Endothelial cell of umbilical vein (primary cell): Measurements from ENCODE around the gene KCNQ1OT1. TPM values are rescaled to one million over a fixed set of nuclear protein-coding genes. Genes with fewer than 3 reads are reported as not detected.

Experiments
- BruUV-seq: library from RNA; stranded (reverse); fragments of 400-500 nt; replicated peaks from 2 replicates; lab custom pipeline; 2021; lab: Mats Ljungman, UMichigan
- CTCF ChIA-PET: fragments of 300-600, 350-600 bp; sonication (Branson Sonifier 250); formaldehyde crosslinking; loops from one replicate; lab custom pipeline; 2021; ENCODE audit warnings: antibody characterized with exemption, inconsistent platforms; lab: Charles Lee
- POLR2A ChIA-PET: fragments of 300-600, 350-600 bp; sonication (Branson Sonifier 250); formaldehyde crosslinking; loops from one replicate; lab custom pipeline; 2021; ENCODE audit warnings: antibody characterized with exemption, inconsistent platforms; lab: Charles Lee
- DNase-seq: peaks from one replicate; pipeline ENCODE4 v3.0.0-alpha.2; 2011; ENCODE audit warnings: low read depth, low spot score
- FAIRE-seq: peaks from 2 replicates; lab custom pipeline; 2011; peaks lifted over from hg19 to GRCh38; lab: Jason Lieb, UNC
- H2AFZ ChIP-seq: 2 replicates; pipeline ENCODE4 v1.6.0; 2012; ENCODE audit warnings: low read depth, low read length, control low read depth, inconsistent platforms
- H3K27ac ChIP-seq: 2 replicates; pipeline ENCODE4 v1.5.1; 2011; ENCODE audit warnings: low read depth, mild to moderate bottlenecking, control low read depth, low read length, moderate library complexity; ENCODE audit not compliant: insufficient read depth
- H3K27me3 ChIP-seq, 2 experiments: 2 replicates each; pipeline versions ENCODE4 v1.6.0 to v1.6.1; 2011; ENCODE audit warnings: low read length in 2 of 2, mixed read lengths in 1 of 2; ENCODE audit not compliant: control insufficient read depth in 2 of 2, insufficient read depth in 2 of 2
- H3K36me3 ChIP-seq, 2 experiments: 2 replicates in 1 of 2; 3 replicates in 1 of 2; pipeline ENCODE4 v1.5.1; 2011; ENCODE audit warnings: low read length in 2 of 2, mild to moderate bottlenecking in 1 of 2, moderate library complexity in 1 of 2; ENCODE audit not compliant: control insufficient read depth in 2 of 2, insufficient read depth in 2 of 2; ENCODE audit errors: extremely low read depth in 1 of 2
- H3K4me1 ChIP-seq: 3 replicates; pipeline ENCODE4 v1.5.1; 2011; ENCODE audit warnings: mild to moderate bottlenecking, low read length; ENCODE audit not compliant: control insufficient read depth, insufficient read depth; ENCODE audit errors: extremely low read depth
- H3K4me2 ChIP-seq: 2 replicates; pipeline ENCODE4 v1.6.1; 2011; ENCODE audit warnings: low read length, control low read depth, mixed read lengths; ENCODE audit not compliant: insufficient read depth
- H3K4me3 ChIP-seq, 3 experiments: fragments of 200-600 bp in 1 of 3; sonication (generic), shearing (Covaris generic) in 1 of 3; replicated peaks in 1 of 3; 2 replicates each; pipeline ENCODE4 v1.5.1; 2011 to 2016; ENCODE audit warnings: control low read depth in 3 of 3, low read length in 3 of 3, mild to moderate bottlenecking in 2 of 3, inconsistent platforms in 1 of 3, low read depth in 1 of 3, moderate library complexity in 1 of 3; ENCODE audit not compliant: insufficient read depth in 1 of 3
- H3K79me2 ChIP-seq: 2 replicates; pipeline ENCODE4 v1.6.0; 2012; ENCODE audit warnings: low read length, inconsistent platforms; ENCODE audit not compliant: control insufficient read depth, insufficient read depth
- H3K9ac ChIP-seq: replicated peaks from 2 replicates; pipeline ENCODE3; 2011; ENCODE audit warnings: low read length, control low read depth; ENCODE audit not compliant: insufficient read depth; ENCODE audit errors: extremely low read depth
- H3K9me1 ChIP-seq: replicated peaks from 3 replicates; pipeline ENCODE4 v1.6.0; 2011; ENCODE audit warnings: mild to moderate bottlenecking, low read length; ENCODE audit not compliant: control insufficient read depth, insufficient read depth; ENCODE audit errors: extremely low read depth
- H3K9me3 ChIP-seq: replicated peaks from 2 replicates; pipeline ENCODE4 v1.5.1; 2012; ENCODE audit warnings: low read length, inconsistent platforms; ENCODE audit not compliant: control insufficient read depth, insufficient read depth
- H4K20me1 ChIP-seq: replicated peaks from 2 replicates; pipeline ENCODE3; 2011; ENCODE audit warnings: mild to moderate bottlenecking, low read length; ENCODE audit not compliant: control insufficient read depth, insufficient read depth; ENCODE audit errors: extremely low read depth
- EZH2 ChIP-seq: IDR thresholded peaks from 2 replicates; pipeline ENCODE4 v1.6.1; 2012; ENCODE audit warnings: borderline replicate concordance, low read depth, mild to moderate bottlenecking, moderate library complexity, low read length, inconsistent platforms; ENCODE audit not compliant: severe bottlenecking
- FOS ChIP-seq: IDR thresholded peaks from 2 replicates; pipeline ENCODE4 v1.6.1; 2011; ENCODE audit warnings: mild to moderate bottlenecking, low read length, moderate library complexity, borderline replicate concordance; ENCODE audit not compliant: insufficient read depth
- GATA2 ChIP-seq: IDR thresholded peaks from 2 replicates; pipeline ENCODE4 v1.7.0; 2011; ENCODE audit warnings: low read depth, mild to moderate bottlenecking, moderate library complexity, mixed read lengths, low read length; ENCODE audit not compliant: insufficient read length, insufficient read depth
- JUN ChIP-seq: IDR thresholded peaks from 2 replicates; pipeline ENCODE4 v1.6.1; 2011; ENCODE audit warnings: borderline replicate concordance, low read depth; ENCODE audit not compliant: insufficient read length, insufficient read depth
- MYC ChIP-seq: IDR thresholded peaks from one replicate; pipeline ENCODE4 v1.6.1; 2011; ENCODE audit warnings: mild to moderate bottlenecking, low read depth, low read length
- POLR2A ChIP-seq: IDR thresholded peaks from 2 replicates; pipeline ENCODE4 v1.6.1; 2012; ENCODE audit warnings: low read depth, mild to moderate bottlenecking, control low read depth, low read length
- POLR2AphosphoS5 ChIP-seq: IDR thresholded peaks from 2 replicates; pipeline ENCODE4 v1.6.1; 2012; ENCODE audit warnings: low read depth, mild to moderate bottlenecking, control low read depth, low read length, moderate library complexity; ENCODE audit not compliant: insufficient read depth
- dilution Hi-C: fragments of 300-500 bp; cut with MboI; formaldehyde crosslinking; loops from one replicate; pipeline ENCODE4 v1.15.0; 2019; ENCODE audit warnings: low sequenced_read_pairs; ENCODE audit not compliant: extremely low pct_ligation_motif_present
- intact Hi-C: fragments of 100-400 bp; cut with micrococcal nuclease; formaldehyde crosslinking; loops from one replicate; pipeline ENCODE4 v1.10.0; 2022
- polyA plus RNA-seq, 4 experiments: library from polyadenylated mRNA; depleted of rRNA in 3 of 4; stranded (reverse) in 3 of 4; unstranded in 1 of 4; fragments of >200 nt; gene quantifications; 2 replicates each; pipeline versions ENCODE4 v1.2.1 to v1.2.3, GENCODE V29; 2011 to 2012; ENCODE audit warnings: missing spikeins in 1 of 4
- total RNA-seq: library from RNA; stranded (reverse); gene quantifications from 2 replicates; pipeline ENCODE4 v1.2.3, GENCODE V29; 2021
- TF ChIP-seq, protein P1 (sequence below): IDR thresholded peaks from 2 replicates; pipeline ENCODE4 v1.6.1; 2011; ENCODE audit not compliant: insufficient read depth, insufficient read length
- TF ChIP-seq, protein P2 (sequence below), 2 donors: IDR thresholded peaks; 1 replicate in 1 of 2; 2 replicates in 1 of 2; pipeline ENCODE4 v1.5.1; 2011; ENCODE audit warnings: low read length in 2 of 2, mild to moderate bottlenecking in 2 of 2, moderate library complexity in 2 of 2, control low read depth in 1 of 2, inconsistent platforms in 1 of 2, low read depth in 1 of 2; ENCODE audit not compliant: insufficient read depth in 1 of 2; ENCODE audit errors: extremely low read depth in 1 of 2

Gene KCNQ1OT1
- total and polyA plus RNA-seq, 2 donors (not counting 3 experiments of a cell fraction or from before 2014, with no cell fraction given), result 0.11 to 1.8 TPM

DNA sequence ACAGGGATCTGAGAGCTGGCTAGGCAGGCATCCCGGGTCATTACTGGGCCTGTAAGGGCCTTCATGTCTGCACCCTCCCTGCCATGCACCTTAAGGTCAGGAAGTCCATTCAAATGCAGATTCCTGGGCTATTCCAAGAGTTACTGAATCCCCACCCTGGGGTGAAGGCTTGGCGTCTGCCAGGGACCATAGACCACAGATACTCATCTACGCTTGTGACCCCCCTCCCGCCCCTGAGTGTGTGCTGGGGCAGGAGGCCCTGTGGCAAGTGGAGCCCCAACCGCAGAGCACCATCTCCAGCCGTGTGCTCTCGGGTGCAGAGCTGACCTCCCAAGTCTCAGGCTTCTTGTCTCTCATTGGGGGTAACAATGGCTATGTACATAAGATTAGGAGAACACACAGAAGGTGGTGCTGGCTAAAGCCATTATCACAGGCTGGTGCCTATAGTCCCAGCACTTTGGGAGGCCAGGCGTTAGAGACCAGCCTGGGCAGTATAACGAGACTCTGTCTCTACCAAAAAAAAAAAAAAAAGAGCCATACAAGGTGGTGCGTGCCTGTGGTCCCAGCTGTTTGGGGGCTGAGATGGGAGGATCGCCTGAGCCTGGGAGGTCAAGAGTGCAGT, 19.1 kb upstream of the KCNQ1OT1 start:
- Histone ChIP-seq H3K4me2 (no peak overlapping the region), H4K20me1 (no peaks in the 10 kb centered on the region), H3K36me3 (no peaks in the 10 kb centered on the region), H3K9me1 (no peaks in the 10 kb centered on the region), H2AFZ (no peak overlapping the region), H3K9ac (no peak overlapping the region), H3K4me1 (no peaks in the 10 kb centered on the region), H3K27ac (no peak overlapping the region), H3K4me3 (no peak overlapping the region), H3K79me2 (no peaks in the 10 kb centered on the region), H3K9me3 (no peaks in the 10 kb centered on the region), H3K27me3 (no peaks in the 10 kb centered on the region)
- intact Hi-C loops (no loop called here), dilution Hi-C loops (no loop called here)
- DNase-seq, result no peak
- FAIRE-seq, result no peak
- ChIA-PET CTCF (interaction anchor here (0.6 kb wide), 1 partner anchor 205 kb away, joined by 3 read pairs; no protein-coding TSS in a partner anchor), POLR2A (no interaction called here)
- no peak for TF ChIP-seq POLR2AphosphoS5
- TF ChIP-seq JUN, result no peak
- TF ChIP-seq, protein P1, sequence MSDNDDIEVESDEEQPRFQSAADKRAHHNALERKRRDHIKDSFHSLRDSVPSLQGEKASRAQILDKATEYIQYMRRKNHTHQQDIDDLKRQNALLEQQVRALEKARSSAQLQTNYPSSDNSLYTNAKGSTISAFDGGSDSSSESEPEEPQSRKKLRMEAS, result no peak
- no peak for TF ChIP-seq MYC
- TF ChIP-seq POLR2A, result no peak
- no peak for TF ChIP-seq FOS
- no peak for TF ChIP-seq GATA2
- TF ChIP-seq EZH2, result no peak
- TF ChIP-seq, protein P2, sequence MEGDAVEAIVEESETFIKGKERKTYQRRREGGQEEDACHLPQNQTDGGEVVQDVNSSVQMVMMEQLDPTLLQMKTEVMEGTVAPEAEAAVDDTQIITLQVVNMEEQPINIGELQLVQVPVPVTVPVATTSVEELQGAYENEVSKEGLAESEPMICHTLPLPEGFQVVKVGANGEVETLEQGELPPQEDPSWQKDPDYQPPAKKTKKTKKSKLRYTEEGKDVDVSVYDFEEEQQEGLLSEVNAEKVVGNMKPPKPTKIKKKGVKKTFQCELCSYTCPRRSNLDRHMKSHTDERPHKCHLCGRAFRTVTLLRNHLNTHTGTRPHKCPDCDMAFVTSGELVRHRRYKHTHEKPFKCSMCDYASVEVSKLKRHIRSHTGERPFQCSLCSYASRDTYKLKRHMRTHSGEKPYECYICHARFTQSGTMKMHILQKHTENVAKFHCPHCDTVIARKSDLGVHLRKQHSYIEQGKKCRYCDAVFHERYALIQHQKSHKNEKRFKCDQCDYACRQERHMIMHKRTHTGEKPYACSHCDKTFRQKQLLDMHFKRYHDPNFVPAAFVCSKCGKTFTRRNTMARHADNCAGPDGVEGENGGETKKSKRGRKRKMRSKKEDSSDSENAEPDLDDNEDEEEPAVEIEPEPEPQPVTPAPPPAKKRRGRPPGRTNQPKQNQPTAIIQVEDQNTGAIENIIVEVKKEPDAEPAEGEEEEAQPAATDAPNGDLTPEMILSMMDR (IDR thresholded peaks at IDR 0.05; ENCODE audit: extremely low read depth in 1 of 2, insufficient read depth in 1 of 2, low read depth in 1 of 2, low read length in 2 of 2), result no peak
- BruUV-seq, result no TSS peak
